Bronchial epithelial cell (primary cell): Measurements from ENCODE around the gene TNNI3. TPM values are rescaled to one million over a fixed set of nuclear protein-coding genes. Genes with fewer than 3 reads are reported as not detected.

Experiments
- DNase-seq: peaks from one replicate; pipeline ENCODE4 v3.0.0-alpha.2; 2010; ENCODE audit warnings: low read depth
- FAIRE-seq: peaks from 2 replicates; lab custom pipeline; 2011; peaks lifted over from hg19 to GRCh38; lab: Jason Lieb, UNC
- H3K27me3 ChIP-seq: 2 replicates; pipeline ENCODE4 v1.5.1; 2011; ENCODE audit warnings: low read length; ENCODE audit not compliant: control insufficient read depth, insufficient read depth
- H3K36me3 ChIP-seq: 2 replicates; pipeline ENCODE4 v1.5.1; 2011; ENCODE audit warnings: low read length; ENCODE audit not compliant: control insufficient read depth, insufficient read depth
- H3K4me3 ChIP-seq: 2 replicates; pipeline ENCODE4 v1.5.1; 2011; ENCODE audit warnings: mild to moderate bottlenecking, low read depth, low read length, control low read depth
- CTCF ChIP-seq: IDR thresholded peaks from 2 replicates; pipeline ENCODE4 v1.5.1; 2011; ENCODE audit warnings: mild to moderate bottlenecking, moderate library complexity, low read length, control low read depth, inconsistent platforms; ENCODE audit not compliant: insufficient read depth, severe bottlenecking
- total RNA-seq: library from RNA; depleted of rRNA; stranded (reverse); fragments of >200 nt; gene quantifications from 2 replicates; pipeline ENCODE4 v1.2.1, GENCODE V29; 2014

The TNNI3 gene
- total RNA-seq, 1 donor from 2014 or later: 0.53 TPM

DNA sequence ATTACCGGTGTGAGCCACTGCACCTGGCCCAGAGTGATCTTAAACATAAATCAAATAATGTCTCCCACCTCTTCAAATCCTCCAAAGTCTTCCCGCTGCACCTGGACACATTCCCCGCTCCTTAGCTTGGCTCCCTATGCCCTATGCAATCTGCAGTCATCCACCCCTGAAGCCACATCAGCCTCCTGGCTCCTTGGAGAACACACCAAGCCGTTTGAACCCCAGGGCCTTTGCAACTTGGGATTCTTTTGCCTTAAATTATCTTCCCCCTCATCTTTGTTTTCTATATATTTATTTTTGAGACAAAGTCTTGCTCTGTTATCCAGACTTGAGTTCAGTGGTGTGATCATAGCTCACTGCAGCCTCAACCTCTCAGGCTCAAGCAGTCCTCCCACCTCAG, 11.6 kb upstream of the TNNI3 start:
- no peak for FAIRE-seq
- H3K27me3 ChIP-seq: no peaks in the 10 kb centered on the region

GRCh38 chr19:55166530-55167268, 9.2 kb upstream of the TNNI3 start, which contains the start of gene DNAAF3:
Gene DNAAF3 (minus strand): TSS chr19:55166613. CDS start chr19:55166413, 200 bp downstream.
- FAIRE-seq (no peak), DNase-seq (peak; percentile 92)
- TF ChIP-seq CTCF: no peak
- H3K4me3 ChIP-seq: peak within 1 kb of the TSS; percentile 48
- H3K27me3 ChIP-seq: no peaks in the 10 kb centered on the region
- H3K36me3 ChIP-seq: no peaks in the 10 kb centered on the region

More for the DNA sequence above, 11.6 kb upstream of the TNNI3 start:
- Histone ChIP-seq H3K36me3 (no peaks in the 10 kb centered on the region), H3K4me3 (no peak overlapping the region)
- no peak for TF ChIP-seq CTCF
- DNase-seq: no peak

GRCh38 chr19:55165952-55166529, 8.5 kb upstream of the TNNI3 start:
- TF ChIP-seq CTCF: peak; percentile 71
- H3K36me3 ChIP-seq: no peaks in the 10 kb centered on the region
- no peaks in the 10 kb centered on the region for H3K27me3 ChIP-seq
- peak overlapping the region; percentile 48 for H3K4me3 ChIP-seq
- DNase-seq (peak; percentile 65), FAIRE-seq (no peak)

DNA sequence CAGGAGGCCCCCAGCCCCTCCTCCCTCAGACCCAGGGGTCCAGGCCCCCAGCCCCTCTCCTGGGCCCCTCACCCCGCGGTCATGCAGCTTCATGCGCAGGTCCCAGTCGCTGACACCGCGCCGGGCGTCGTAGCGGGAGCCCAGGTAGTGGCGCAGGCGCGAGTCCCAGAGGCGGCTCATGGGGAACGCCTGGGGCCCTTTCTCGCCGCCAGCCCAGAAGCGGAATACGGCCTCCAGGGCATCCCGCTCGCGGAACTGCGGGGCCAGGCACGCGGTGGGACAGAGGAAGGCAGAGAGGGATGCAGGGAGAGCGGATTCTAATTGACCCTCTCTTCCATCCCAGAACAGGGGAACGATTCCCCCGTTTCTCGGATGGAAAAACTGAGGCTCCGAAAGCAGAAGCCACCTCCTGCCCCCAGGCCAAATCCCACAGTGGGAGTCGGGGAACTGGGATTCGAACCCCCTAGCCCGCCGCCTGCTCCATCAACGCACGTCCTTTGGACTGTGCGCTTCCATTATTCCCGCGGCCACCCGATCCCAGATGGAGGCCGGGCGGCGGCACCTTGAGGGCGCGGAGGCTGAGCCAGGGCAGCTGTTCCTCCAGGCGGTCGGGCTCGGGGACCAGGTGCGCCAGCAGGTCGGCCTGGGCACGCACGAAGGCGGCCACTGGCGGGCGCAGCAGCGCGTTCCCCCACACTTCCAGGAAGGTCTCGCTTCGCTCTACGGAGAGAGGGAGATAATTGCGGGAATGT, 4.2 kb upstream of the TNNI3 start:
- no peak for TF ChIP-seq CTCF
- FAIRE-seq (no peak), DNase-seq (no peak)
- no peaks in the 10 kb centered on the region for H3K36me3 ChIP-seq
- no peak overlapping the region for H3K4me3 ChIP-seq
- H3K27me3 ChIP-seq: no peaks in the 10 kb centered on the region

GRCh38 chr19:55160986-55161365, 3.4 kb upstream of the TNNI3 start:
- no peaks in the 10 kb centered on the region for H3K27me3 ChIP-seq
- FAIRE-seq: no peak

More at GRCh38 chr19:55160986-55161365, 3.4 kb upstream of the TNNI3 start:
- DNase-seq: no peak
- Histone ChIP-seq H3K36me3 (no peaks in the 10 kb centered on the region), H3K4me3 (no peak overlapping the region)
- TF ChIP-seq CTCF: no peak
